ENCODE results near the gene POPDC3.

POPDC3 gene

GRCh38 chr6:105207524-105208269 is 27.9 kb upstream of the POPDC3 start:
- POLR2A ChIA-PET, result no interaction called here
- CTCF ChIA-PET, result no interaction called here
- DNase-seq (ENCODE audit: extremely low spot score), result no peak
- TF ChIP-seq ZNF384 (IDR thresholded peaks at IDR 0.05), result no peak
- no peak for TF ChIP-seq ARNT (IDR thresholded peaks at IDR 0.05)
- TF ChIP-seq FOXA1 (IDR thresholded peaks at IDR 0.05), result no peak

DNA sequence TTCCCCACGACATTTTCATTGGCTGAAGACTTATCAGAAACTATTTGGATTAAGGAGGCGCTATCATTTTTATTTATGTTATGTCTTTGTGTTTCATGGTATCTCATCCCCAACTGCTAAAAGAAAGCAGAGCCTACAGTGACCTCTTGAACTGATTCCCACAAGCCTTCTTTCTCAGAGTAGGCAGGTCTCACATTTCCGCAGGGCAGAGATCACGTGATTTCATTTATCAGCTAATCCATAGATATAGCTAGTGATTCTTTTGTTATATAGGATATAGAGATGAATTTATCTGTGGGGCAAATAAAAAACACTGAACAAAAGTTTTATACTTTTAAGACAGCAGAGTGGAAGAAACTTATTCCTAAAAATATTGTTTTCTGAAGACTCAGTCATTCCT is 25.0 kb upstream of the POPDC3 start:
- DNase-seq (ENCODE audit: extremely low spot score), result no peak
- ChIA-PET CTCF (interaction anchor here (0.7 kb wide), 1 partner anchor 17 kb away, joined by 3 read pairs; no protein-coding TSS in a partner anchor), POLR2A (no interaction called here)
- TF ChIP-seq TARDBP (IDR thresholded peaks at IDR 0.05) (no peak), CTBP1 (IDR thresholded peaks at IDR 0.05; ENCODE audit: borderline replicate concordance) (no peak), ZNF384 (IDR thresholded peaks at IDR 0.05) (no peak)

- DNase-seq (ENCODE audit: extremely low spot score), result no peak
- ChIA-PET POLR2A (no interaction called here), CTCF (interaction anchor here (0.7 kb wide), 1 partner anchor 17 kb away, joined by 3 read pairs; no protein-coding TSS in a partner anchor)
- TF ChIP-seq SUZ12 (IDR thresholded peaks at IDR 0.05) (no peak), CTBP1 (IDR thresholded peaks at IDR 0.05; ENCODE audit: borderline replicate concordance) (no peak), ELF4 (IDR thresholded peaks at IDR 0.05) (no peak), BHLHE40 (IDR thresholded peaks at IDR 0.05; ENCODE audit: borderline replicate concordance) (no peak), ARNT (IDR thresholded peaks at IDR 0.05) (no peak), HDGF (IDR thresholded peaks at IDR 0.05; ENCODE audit: borderline replicate concordance) (no peak), LEF1 (IDR thresholded peaks at IDR 0.05; ENCODE audit: borderline replicate concordance) (no peak), FOXM1 (IDR thresholded peaks at IDR 0.05; ENCODE audit: borderline replicate concordance) (no peak), L3MBTL2 (conservative IDR thresholded peaks at IDR 0.05) (no peak), FOXK2 (IDR thresholded peaks at IDR 0.05) (no peak), FOXA1 (IDR thresholded peaks at IDR 0.05) (no peak), TARDBP (IDR thresholded peaks at IDR 0.05) (no peak), SP1 (IDR thresholded peaks at IDR 0.05) (no peak)
Observed at GRCh38 chr6:105204331-105204730, 24.5 kb upstream of the POPDC3 start.

DNA sequence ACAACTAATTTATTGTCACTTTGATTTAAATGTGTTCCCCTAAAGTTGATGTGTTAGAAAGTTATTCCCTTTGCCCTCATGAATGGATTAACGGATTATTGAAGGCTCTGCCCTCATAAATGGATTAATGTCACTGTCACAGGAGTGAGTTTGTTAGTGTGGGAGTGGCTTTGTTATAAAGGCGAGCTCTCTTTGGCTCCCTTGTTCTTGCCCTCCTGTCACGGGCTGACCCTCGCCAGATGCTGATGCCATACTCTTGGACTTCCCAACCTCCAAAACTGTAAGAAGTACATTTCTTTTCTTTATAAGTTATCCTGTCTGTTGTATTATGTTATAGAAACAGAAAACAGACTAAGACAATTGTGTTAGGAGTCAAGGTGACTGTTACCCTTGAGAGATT is 22.7 kb upstream of the POPDC3 start:
- DNase-seq (ENCODE audit: extremely low spot score), result no peak
- TF ChIP-seq FOXK2 (IDR thresholded peaks at IDR 0.05), result no peak
- TF ChIP-seq FOXM1 (IDR thresholded peaks at IDR 0.05; ENCODE audit: borderline replicate concordance), result no peak
- TF ChIP-seq FOXA1 (IDR thresholded peaks at IDR 0.05), result no peak
- ChIA-PET POLR2A (no interaction called here), CTCF (interaction anchor here (0.6 to 1.0 kb wide), 2 partner anchors 11 to 159 kb away, joined by 3 read pairs; no protein-coding TSS in a partner anchor)

DNA sequence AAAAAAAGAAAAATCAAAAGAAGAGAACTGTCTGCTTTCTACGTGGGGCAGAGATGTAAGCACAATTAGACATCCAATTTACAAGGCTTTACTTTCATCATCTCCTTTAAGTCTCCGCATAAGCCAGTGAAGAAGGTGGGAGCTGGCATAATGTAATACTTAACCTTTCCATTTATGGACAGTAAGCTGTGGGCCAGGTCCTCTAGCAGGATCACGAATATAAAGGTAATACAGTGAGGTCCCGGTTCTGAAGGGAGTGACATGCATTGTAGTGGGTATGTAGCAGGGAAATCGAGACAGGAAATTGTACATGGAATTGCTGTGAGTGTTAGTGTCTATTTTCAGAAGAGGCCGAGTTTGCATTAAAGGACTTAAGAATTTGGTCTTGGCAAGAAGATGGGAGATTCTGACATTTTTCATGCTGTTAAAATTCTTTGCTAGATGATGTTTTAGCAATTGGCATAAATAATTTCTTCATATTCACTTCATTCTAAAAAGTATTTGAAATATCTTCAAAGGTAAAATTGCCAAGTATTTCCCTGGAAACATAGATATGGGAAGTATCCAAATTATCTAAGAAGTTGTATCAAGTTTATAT is 20.4 kb upstream of the POPDC3 start:
- DNase-seq (ENCODE audit: extremely low spot score), result no peak
- ChIA-PET CTCF (interaction anchor here (0.8 kb wide), 1 partner anchor 120 kb away, joined by 3 read pairs; no protein-coding TSS in a partner anchor), POLR2A (no interaction called here)
- no peak for TF ChIP-seq L3MBTL2 (conservative IDR thresholded peaks at IDR 0.05)
- no peak for TF ChIP-seq TARDBP (IDR thresholded peaks at IDR 0.05)
- TF ChIP-seq ELF4 (IDR thresholded peaks at IDR 0.05), result no peak
- TF ChIP-seq SP1 (IDR thresholded peaks at IDR 0.05), result no peak
- no peak for TF ChIP-seq NFRKB (IDR thresholded peaks at IDR 0.05)
- no peak for TF ChIP-seq BHLHE40 (IDR thresholded peaks at IDR 0.05; ENCODE audit: borderline replicate concordance)
- TF ChIP-seq ZNF384 (IDR thresholded peaks at IDR 0.05), result no peak
- TF ChIP-seq ARNT (IDR thresholded peaks at IDR 0.05), result no peak
- TF ChIP-seq PKNOX1 (IDR thresholded peaks at IDR 0.05), result no peak
- no peak for TF ChIP-seq CTBP1 (IDR thresholded peaks at IDR 0.05; ENCODE audit: borderline replicate concordance)
- TF ChIP-seq FOXK2 (IDR thresholded peaks at IDR 0.05), result no peak
- no peak for TF ChIP-seq SUZ12 (IDR thresholded peaks at IDR 0.05)
- TF ChIP-seq LEF1 (IDR thresholded peaks at IDR 0.05; ENCODE audit: borderline replicate concordance), result no peak
- TF ChIP-seq FOXA1 (IDR thresholded peaks at IDR 0.05), result no peak
- TF ChIP-seq FOXM1 (IDR thresholded peaks at IDR 0.05; ENCODE audit: borderline replicate concordance), result no peak
- TF ChIP-seq HDGF (IDR thresholded peaks at IDR 0.05; ENCODE audit: borderline replicate concordance), result no peak

DNA sequence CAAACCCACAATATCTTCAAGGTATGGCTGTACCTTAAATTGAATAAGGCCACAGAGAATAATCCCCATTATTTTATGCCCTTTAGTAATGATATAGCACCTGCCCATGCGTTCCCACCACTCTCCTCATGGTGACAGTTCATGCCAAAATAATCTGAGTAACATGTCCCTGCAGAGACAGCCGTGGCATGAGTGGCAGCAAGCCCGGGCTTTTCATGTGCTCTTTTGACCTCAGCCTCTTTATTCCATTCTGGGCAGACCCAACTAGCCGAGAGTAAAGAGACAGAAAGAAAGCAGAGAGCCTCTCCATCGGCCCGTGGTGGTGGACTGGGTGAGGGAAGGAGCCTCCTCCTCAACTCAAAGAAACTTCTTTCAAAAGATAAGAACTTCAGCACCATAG is 19.9 kb upstream of the POPDC3 start:
- CTCF ChIA-PET, result interaction anchor here (0.8 kb wide), 1 partner anchor 120 kb away, joined by 3 read pairs; no protein-coding TSS in a partner anchor
- DNase-seq (ENCODE audit: extremely low spot score), result no peak
- TF ChIP-seq FOXM1 (IDR thresholded peaks at IDR 0.05; ENCODE audit: borderline replicate concordance) (no peak), SUZ12 (IDR thresholded peaks at IDR 0.05) (no peak), ZNF384 (IDR thresholded peaks at IDR 0.05) (no peak), ARNT (IDR thresholded peaks at IDR 0.05) (no peak), TARDBP (IDR thresholded peaks at IDR 0.05) (no peak), NFRKB (IDR thresholded peaks at IDR 0.05) (no peak), BHLHE40 (IDR thresholded peaks at IDR 0.05; ENCODE audit: borderline replicate concordance) (no peak), SP1 (IDR thresholded peaks at IDR 0.05) (no peak)
- POLR2A ChIA-PET, result no interaction called here

DNA sequence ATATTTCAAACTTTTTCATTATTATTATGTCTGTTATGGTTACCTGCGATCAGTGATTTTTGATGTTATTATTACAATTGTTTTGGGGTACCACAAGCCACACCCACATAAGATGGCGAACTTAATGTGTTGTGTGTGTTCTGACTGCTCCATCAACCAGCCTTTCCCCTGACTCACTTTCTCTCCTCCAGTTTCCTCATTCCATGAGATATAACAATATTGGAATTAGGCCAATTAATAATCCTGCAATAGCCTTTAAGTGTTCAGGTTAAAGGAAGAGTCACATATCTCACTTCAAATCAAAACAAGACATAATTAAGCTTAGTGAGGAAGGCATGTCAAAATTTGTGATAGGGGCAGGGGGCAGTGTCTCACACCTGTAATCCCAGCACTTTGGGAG is 16.3 kb upstream of the POPDC3 start:
- TF ChIP-seq FOXA1 (IDR thresholded peaks at IDR 0.05), result no peak
- TF ChIP-seq SP1 (IDR thresholded peaks at IDR 0.05), result no peak
- TF ChIP-seq NFRKB (IDR thresholded peaks at IDR 0.05), result no peak
- no peak for TF ChIP-seq PKNOX1 (IDR thresholded peaks at IDR 0.05)
- TF ChIP-seq HDGF (IDR thresholded peaks at IDR 0.05; ENCODE audit: borderline replicate concordance), result no peak
- TF ChIP-seq TARDBP (IDR thresholded peaks at IDR 0.05), result no peak
- no peak for TF ChIP-seq SUZ12 (IDR thresholded peaks at IDR 0.05)
- no peak for TF ChIP-seq LEF1 (IDR thresholded peaks at IDR 0.05; ENCODE audit: borderline replicate concordance)
- DNase-seq (ENCODE audit: extremely low spot score), result no peak
- ChIA-PET CTCF (no interaction called here), POLR2A (no interaction called here)

Data from HEK293T (cell line).